Mucosa of stomach (tissue), 1 donor: Measurements from ENCODE around the gene B3GAT3.
"Not testable (repeated sequence)": the region's sequence is repeated elsewhere in the genome, so short reads cannot be mapped to it uniquely, and the experiment has no call there.

Experiments used
- H3K27me3 ChIP-seq: one replicate; pipeline ENCODE4 v1.7.0; 2013; ENCODE audit warnings: mild to moderate bottlenecking, low read length; ENCODE audit not compliant: control insufficient read depth, insufficient read depth
- H3K36me3 ChIP-seq: one replicate; pipeline ENCODE4 v1.7.0; 2013; ENCODE audit warnings: low read length; ENCODE audit not compliant: control insufficient read depth, insufficient read depth
- H3K4me1 ChIP-seq: one replicate; pipeline ENCODE4 v1.7.0; 2013; ENCODE audit warnings: mild to moderate bottlenecking, low read length; ENCODE audit not compliant: control insufficient read depth, insufficient read depth
- H3K4me3 ChIP-seq: one replicate; pipeline ENCODE4 v1.7.0; 2013; ENCODE audit warnings: low read length
- H3K9ac ChIP-seq: one replicate; pipeline ENCODE4 v1.7.0; 2013; ENCODE audit warnings: mild to moderate bottlenecking, low read length, moderate library complexity
- H3K9me3 ChIP-seq: one replicate; pipeline ENCODE4 v1.7.0; 2013; ENCODE audit warnings: mild to moderate bottlenecking, low read length, moderate library complexity; ENCODE audit not compliant: control insufficient read depth
- donor health status: Pancreatic carcinoma.

The B3GAT3 gene

GRCh38 chr11:62599901-62600300 lies 21.9 kb downstream of the B3GAT3 start:
- Histone ChIP-seq H3K9me3 (no peaks in the 10 kb centered on the region), H3K4me3 (peak overlapping the region; percentile 33), H3K4me1 (peaks cover 24% of the 10 kb centered on the region), H3K9ac (peak overlapping the region; percentile 86), H3K27me3 (no peaks in the 10 kb centered on the region), H3K36me3 (peaks cover 11% of the 10 kb centered on the region)

DNA sequence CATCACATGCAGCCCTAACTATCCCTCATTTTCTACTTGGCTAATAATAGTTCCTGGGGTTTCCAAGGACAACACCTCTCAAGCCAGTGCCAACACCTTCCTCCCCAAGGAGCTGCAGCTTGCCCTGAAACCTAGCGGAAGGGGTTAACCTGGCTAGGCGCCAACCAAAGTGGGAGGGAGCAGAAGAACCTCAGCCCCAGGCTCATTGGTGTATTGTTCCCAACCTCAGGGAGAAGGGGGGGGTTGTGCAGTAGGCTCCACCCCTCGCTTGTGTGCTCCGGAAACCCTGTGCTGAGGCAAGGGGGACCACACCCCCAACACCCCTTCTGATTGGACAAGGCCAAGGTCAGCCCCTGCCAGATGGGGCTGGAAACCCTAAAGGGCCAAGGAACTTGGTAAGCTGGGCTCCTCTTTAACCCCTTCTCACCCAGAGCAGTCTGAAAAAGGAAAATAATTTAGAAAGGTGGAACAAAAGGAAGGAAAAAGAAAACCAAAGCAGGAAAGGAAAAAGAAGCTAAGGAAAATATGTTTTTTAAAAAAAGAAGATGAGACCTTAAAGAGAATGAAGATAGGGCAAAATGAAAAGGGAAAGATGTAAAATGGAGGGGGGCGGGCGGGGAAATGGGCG lies 22.6 kb downstream of the B3GAT3 start:
- peaks cover 24% of the 10 kb centered on the region for H3K4me1 ChIP-seq

GRCh38 chr11:62595124-62595523 lies 26.7 kb downstream of the B3GAT3 start:
- H3K9ac ChIP-seq, result no peak overlapping the region
- no peak overlapping the region for H3K4me3 ChIP-seq
- H3K27me3 ChIP-seq, result no peaks in the 10 kb centered on the region
- H3K4me1 ChIP-seq, result peaks cover 31% of the 10 kb centered on the region
- peaks cover 21% of the 10 kb centered on the region for H3K36me3 ChIP-seq
- H3K9me3 ChIP-seq, result no peaks in the 10 kb centered on the region

More for the DNA sequence above, 22.6 kb downstream of the B3GAT3 start:
- H3K27me3 ChIP-seq, result no peaks in the 10 kb centered on the region
- no peak overlapping the region for H3K4me3 ChIP-seq
- peak overlapping the region; percentile 86 for H3K9ac ChIP-seq
- H3K9me3 ChIP-seq, result no peaks in the 10 kb centered on the region
- peaks cover 15% of the 10 kb centered on the region for H3K36me3 ChIP-seq

DNA sequence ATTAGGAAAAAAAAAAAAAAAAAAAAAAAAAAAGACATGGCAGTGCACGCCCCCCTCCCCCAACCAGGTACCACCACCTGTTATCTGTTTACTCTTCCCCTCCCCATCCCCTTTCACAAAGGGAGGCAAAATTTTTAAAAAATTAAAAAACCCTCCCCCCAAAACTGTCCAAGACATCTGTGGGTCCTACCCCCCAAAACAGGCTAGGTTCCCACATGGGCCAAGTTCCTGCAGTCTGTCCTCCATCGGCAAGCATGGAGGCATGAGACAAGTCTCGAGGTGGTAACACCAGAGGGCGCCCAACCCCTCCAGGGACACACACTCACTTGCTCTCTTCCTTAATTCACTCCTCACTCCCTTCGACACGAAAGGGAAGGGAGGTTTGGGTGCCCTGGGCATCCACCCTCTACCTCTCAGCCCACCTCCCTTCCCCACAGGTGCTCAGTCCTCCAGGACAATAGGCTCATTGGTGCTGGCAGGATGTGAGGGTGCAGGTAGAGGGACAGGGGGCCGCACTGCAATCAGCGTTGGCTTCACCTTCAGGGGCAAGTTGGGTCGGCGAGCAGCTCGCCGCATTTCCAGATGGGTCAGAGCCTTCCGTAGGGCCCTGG lies 28.2 kb downstream of the B3GAT3 start:
- no peak overlapping the region for H3K4me3 ChIP-seq
- H3K36me3 ChIP-seq, result peaks cover 21% of the 10 kb centered on the region
- H3K27me3 ChIP-seq, result no peaks in the 10 kb centered on the region
- peaks cover 22% of the 10 kb centered on the region for H3K4me1 ChIP-seq
- no peaks in the 10 kb centered on the region for H3K9me3 ChIP-seq
- H3K9ac ChIP-seq, result no peak overlapping the region

DNA sequence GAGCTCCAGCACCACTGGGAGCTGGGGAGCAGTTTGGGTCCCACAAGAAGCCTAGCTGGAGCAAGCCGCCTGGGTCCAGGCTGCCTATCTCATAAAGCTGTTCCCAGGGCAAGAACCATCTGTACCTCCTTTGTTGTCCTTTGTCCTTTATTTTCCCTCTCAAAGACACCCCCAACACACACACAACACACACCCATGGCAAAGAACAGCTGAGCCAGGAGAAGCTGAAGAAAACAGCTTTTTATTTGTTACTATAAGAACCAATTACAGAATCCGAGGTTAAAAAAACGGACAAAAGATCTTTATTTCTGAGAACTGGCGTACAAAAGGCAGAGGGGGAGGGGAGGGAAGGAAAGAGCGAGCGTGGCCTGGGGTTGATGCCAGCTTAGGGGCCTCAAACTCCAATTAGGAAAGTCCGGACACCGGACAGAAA lies 28.8 kb downstream of the B3GAT3 start:
- peaks cover 18% of the 10 kb centered on the region for H3K36me3 ChIP-seq
- H3K9me3 ChIP-seq, result no peaks in the 10 kb centered on the region
- peaks cover 22% of the 10 kb centered on the region for H3K4me1 ChIP-seq
- H3K4me3 ChIP-seq, result no peak overlapping the region
- no peaks in the 10 kb centered on the region for H3K27me3 ChIP-seq
- H3K9ac ChIP-seq, result no peak overlapping the region

DNA sequence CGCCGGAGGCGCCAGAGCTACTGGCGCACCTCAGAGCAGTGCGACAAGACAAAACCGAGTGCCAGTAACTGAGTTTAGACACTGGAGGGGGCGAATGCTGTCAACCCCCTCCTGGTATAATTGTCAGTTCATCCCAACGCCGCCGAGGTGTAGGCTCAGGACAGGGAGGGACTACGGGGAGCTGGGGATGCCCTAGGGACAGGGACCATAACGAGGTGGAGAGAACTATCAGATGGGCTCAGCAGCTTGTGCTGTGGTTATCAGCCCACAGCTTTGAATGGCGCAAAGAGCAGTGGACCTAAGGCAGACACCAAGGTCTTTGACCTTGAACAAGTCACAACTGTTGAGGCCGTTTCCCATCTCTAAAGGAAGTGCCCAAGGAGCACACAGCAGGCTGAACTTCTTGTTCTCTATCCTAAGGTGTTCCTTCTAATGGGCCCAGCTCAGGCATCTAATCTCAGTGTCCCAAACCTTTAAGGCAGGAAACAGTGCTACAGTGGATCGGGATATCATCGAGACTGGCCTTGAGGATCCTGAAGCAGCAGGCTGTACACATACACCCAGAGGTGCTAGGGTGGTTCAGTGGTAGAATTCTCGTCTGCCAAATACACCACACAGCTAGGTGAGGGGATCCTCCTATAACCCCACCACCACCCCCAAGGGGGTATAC lies 29.5 kb downstream of the B3GAT3 start:
- Histone ChIP-seq H3K9me3 (no peaks in the 10 kb centered on the region), H3K4me3 (peak overlapping the region; percentile 56), H3K36me3 (peaks cover 16% of the 10 kb centered on the region), H3K27me3 (no peaks in the 10 kb centered on the region), H3K9ac (peak overlapping the region; percentile 87), H3K4me1 (peaks cover 22% of the 10 kb centered on the region)

- Histone ChIP-seq H3K4me1 (peaks cover 22% of the 10 kb centered on the region), H3K4me3 (peak within 1 kb of the TSS; percentile 56), H3K27me3 (no peaks in the 10 kb centered on the region), H3K9me3 (no peaks in the 10 kb centered on the region), H3K36me3 (peaks cover 15% of the 10 kb centered on the region), H3K9ac (peak within 1 kb of the TSS; percentile 87)
Measured at GRCh38 chr11:62591448-62592145, 30.2 kb downstream of the B3GAT3 start, which contains the start of gene TUT1. Gene TUT1 (minus strand): TSS chr11:62591523. CDS start chr11:62591485, 38 bp downstream.

- no peaks in the 10 kb centered on the region for H3K9me3 ChIP-seq
- H3K36me3 ChIP-seq, result peaks cover 13% of the 10 kb centered on the region
- peaks cover 22% of the 10 kb centered on the region for H3K4me1 ChIP-seq
- no peak overlapping the region for H3K9ac ChIP-seq
- H3K4me3 ChIP-seq, result no peak overlapping the region
- H3K27me3 ChIP-seq, result no peaks in the 10 kb centered on the region
Measured at GRCh38 chr11:62588966-62589637, 32.7 kb downstream of the B3GAT3 start.

DNA sequence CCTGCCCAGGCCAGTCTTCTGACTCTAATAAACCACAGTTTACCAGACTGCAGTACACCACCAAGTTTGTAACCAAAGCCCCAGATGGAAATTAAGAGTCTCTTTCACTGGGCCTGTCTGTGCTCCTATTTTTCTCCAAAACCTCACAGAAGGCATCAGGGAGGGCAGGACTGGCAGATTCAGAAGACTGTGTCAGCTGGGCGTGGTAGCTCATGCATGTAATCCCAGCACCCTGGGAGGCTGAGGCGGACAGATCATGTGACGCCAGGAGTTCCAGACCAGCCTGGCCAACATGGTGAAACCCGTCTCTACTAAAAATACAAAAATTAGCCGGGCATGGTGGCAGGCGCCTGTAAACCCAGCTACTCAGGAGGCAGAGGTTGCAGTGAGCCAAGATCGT lies 36.4 kb downstream of the B3GAT3 start:
- peaks cover 13% of the 10 kb centered on the region for H3K36me3 ChIP-seq
- H3K9ac ChIP-seq, result not testable (repeated sequence)

DNA sequence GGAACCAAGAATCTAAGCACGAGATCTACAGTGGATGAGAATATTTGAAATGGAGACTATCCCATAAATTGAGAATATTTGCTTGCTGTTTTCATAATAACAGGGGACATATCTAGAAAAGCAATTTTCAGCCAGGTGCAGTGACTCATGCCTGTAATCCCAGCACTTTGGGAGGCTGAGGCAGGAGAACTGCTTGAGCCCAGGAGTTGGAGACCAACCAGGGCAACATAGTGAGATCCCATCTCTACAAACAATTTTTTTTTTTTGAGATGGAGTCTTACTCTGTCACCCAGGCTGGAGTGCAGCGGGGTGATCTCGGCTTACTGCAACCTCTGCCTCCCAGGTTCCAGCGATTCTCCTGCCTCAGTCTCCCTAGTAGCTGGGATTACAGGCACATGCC lies 40.1 kb downstream of the B3GAT3 start:
- H3K4me1 ChIP-seq, H3K4me3 ChIP-seq, H3K9ac ChIP-seq, H3K27me3 ChIP-seq, H3K9me3 ChIP-seq: not testable (repeated sequence)
- H3K36me3 ChIP-seq, result peaks cover 12% of the 10 kb centered on the region

More for the DNA sequence above, 36.4 kb downstream of the B3GAT3 start:
- not testable (repeated sequence) for H3K4me3 ChIP-seq, H3K4me1 ChIP-seq, H3K9me3 ChIP-seq, H3K27me3 ChIP-seq

DNA sequence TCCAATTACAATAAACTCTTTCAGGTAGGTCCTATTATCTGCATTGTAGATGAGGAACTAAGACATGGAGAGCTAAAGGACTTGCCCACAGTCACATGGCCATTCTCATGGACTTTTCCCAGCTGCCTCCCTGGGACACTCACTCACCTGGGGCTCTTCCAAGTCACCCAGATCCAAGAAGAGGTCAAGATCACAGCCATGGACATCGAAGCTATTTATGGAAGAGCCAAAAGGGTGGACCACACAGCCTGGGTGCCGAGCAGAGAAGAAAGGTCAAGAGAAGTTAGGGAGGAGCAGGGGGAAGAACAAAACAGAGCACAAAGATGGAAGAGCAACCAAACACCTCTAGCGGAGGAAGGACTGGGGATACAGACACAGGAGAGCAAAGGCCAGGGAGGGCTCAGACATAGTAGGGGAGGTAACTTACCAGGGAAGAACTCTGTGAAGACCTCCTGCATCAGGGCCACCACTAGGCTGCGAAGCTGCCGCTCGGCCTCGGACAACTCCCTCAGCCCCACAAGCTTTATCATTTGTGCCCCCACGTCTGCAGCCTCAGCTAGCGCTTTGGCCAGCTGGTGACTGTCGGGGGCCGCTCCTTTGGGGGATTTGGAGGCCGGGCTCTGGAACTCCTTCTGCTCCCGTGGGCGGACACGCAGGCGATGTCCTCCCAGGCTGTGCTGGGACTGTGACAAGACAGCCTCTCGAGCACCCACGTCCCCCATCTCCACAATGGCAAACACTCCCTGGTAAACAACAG lies 40.6 kb downstream of the B3GAT3 start:
- Histone ChIP-seq H3K4me1 (peaks cover 14% of the 10 kb centered on the region), H3K9me3 (no peaks in the 10 kb centered on the region), H3K9ac (no peak overlapping the region), H3K36me3 (peaks cover 12% of the 10 kb centered on the region), H3K4me3 (no peak overlapping the region), H3K27me3 (no peaks in the 10 kb centered on the region)
